Cortex of kidney (tissue), 1 donor: ENCODE results near the gene MYB.
"Not testable (repeated sequence)": the region's sequence is repeated elsewhere in the genome, so short reads cannot be mapped to it uniquely, and the experiment has no call there.

Experiments
- DNase-seq: peaks from one replicate; lab custom pipeline; 2025; lab: John Stamatoyannopoulos, UW

MYB gene

GRCh38 chr6:135164387-135164786, 16.7 kb upstream of the MYB start:
- DNase-seq, result not testable (repeated sequence)

GRCh38 chr6:135165031-135165430, 16.1 kb upstream of the MYB start:
- no peak for DNase-seq

GRCh38 chr6:135166515-135166914, 14.6 kb upstream of the MYB start:
- no peak for DNase-seq

- no peak for DNase-seq
Observed at GRCh38 chr6:135167617-135168016, 13.5 kb upstream of the MYB start.

- DNase-seq, result no peak
Observed at GRCh38 chr6:135168766-135169165, 12.3 kb upstream of the MYB start.

- no peak for DNase-seq
Observed at GRCh38 chr6:135170238-135170637, 10.9 kb upstream of the MYB start.

- DNase-seq, result no peak
Observed at GRCh38 chr6:135170849-135171248, 10.3 kb upstream of the MYB start.

GRCh38 chr6:135173242-135173988, 7.7 kb upstream of the MYB start:
- no peak for DNase-seq

GRCh38 chr6:135173989-135174484, 7.1 kb upstream of the MYB start:
- no peak for DNase-seq

- no peak for DNase-seq
Observed at GRCh38 chr6:135176058-135176457, 5.0 kb upstream of the MYB start.

GRCh38 chr6:135176464-135176863, 4.6 kb upstream of the MYB start:
- no peak for DNase-seq

- DNase-seq, result no peak
Observed at GRCh38 chr6:135179372-135179771, 1.7 kb upstream of the MYB start.

GRCh38 chr6:135179920-135180541, 1.1 kb upstream of the MYB start:
- DNase-seq, result no peak

- DNase-seq, result no peak
Observed at GRCh38 chr6:135181333-135182070, 394 bp downstream of the MYB start.

- DNase-seq, result no peak
Observed at GRCh38 chr6:135182071-135183001, 1.2 kb downstream of the MYB start.

- no peak for DNase-seq
Observed at GRCh38 chr6:135183002-135183531, 2.0 kb downstream of the MYB start.

- no peak for DNase-seq
Observed at GRCh38 chr6:135183532-135184440, 2.7 kb downstream of the MYB start.

GRCh38 chr6:135185483-135185882, 4.4 kb downstream of the MYB start:
- no peak for DNase-seq

GRCh38 chr6:135186255-135186654, 5.1 kb downstream of the MYB start:
- DNase-seq, result no peak

GRCh38 chr6:135187372-135187771, 6.3 kb downstream of the MYB start:
- no peak for DNase-seq
